ENCODE measurements around the gene SMIM35. TPM values are rescaled to one million over a fixed set of nuclear protein-coding genes. Genes with fewer than 3 reads are reported as not detected.

Gene SMIM35
- total RNA-seq, 3 donors from 2014 or later (not counting 1 experiment from before 2014, with no cell fraction given), result 0.30 to 0.68 (median 0.33) TPM

DNA sequence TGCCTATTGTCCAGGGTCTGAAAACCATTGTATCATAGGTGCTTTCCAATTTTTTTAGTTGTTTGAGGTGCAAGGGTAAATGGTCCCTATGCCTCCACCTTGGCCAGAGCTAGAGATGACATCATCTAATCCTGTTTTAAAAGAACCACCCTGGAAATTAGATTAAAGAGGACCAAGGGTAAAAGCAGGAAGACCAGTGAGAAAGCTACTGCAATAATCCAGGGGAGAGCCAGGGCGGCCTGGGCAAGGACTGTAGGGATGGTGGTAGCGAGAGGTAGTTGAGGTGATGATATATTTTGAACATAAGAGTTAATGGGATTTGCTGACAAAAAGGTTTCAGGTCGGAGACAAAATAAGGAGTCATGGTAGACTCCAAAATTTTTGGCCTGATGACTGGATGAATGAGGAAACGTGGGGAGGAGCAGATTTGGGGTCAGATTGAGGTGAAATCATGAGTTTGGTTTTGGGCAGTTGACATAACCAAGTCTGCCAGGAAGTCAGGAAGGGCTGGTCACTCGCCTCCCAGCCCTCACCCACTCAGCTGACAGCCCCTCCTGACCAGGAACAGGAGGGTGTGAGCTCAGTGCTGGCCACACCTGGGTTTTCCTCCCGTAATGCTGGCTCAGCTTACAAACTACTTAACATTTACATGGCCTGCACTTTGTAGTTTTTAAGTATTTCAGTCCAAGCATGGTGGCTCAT is 42.9 kb upstream of the SMIM35 start:
- Histone ChIP-seq H3K9me3 (ENCODE audit: control insufficient read depth, insufficient read depth, low read length) (no peaks in the 10 kb centered on the region), H3K4me3 (ENCODE audit: low read length) (no peak overlapping the region), H3K4me1 (ENCODE audit: control insufficient read depth, insufficient read depth, low read length) (peaks cover 3% of the 10 kb centered on the region), H3K36me3 (ENCODE audit: control insufficient read depth, insufficient read depth, low read length) (no peaks in the 10 kb centered on the region), H3K27me3 (ENCODE audit: control insufficient read depth, insufficient read depth, low read length) (no peaks in the 10 kb centered on the region), H3K27ac (ENCODE audit: low read length) (no peak overlapping the region)
- H3K27me3 Mint-ChIP-seq (ENCODE audit: low read depth in 2 of 2), result peaks cover 8% of the 10 kb centered on the region in 2 donors
- ATAC-seq, result no peak
- DNase-seq, result no peak
- no peaks in the 10 kb centered on the region for H3K4me1 Mint-ChIP-seq
- no peak overlapping the region for H3K4me3 Mint-ChIP-seq
- no peak overlapping the region for H3K27ac Mint-ChIP-seq
- no peaks in the 10 kb centered on the region for H3K9me3 Mint-ChIP-seq
- intact Hi-C loops (cut with micrococcal nuclease), result no loop called here
- no peaks in the 10 kb centered on the region for H3K36me3 Mint-ChIP-seq
- WGBS (ENCODE audit: insufficient coverage), result 57% methylated on average over 6 of the region's 6 CpGs
- TF ChIP-seq, protein P1, sequence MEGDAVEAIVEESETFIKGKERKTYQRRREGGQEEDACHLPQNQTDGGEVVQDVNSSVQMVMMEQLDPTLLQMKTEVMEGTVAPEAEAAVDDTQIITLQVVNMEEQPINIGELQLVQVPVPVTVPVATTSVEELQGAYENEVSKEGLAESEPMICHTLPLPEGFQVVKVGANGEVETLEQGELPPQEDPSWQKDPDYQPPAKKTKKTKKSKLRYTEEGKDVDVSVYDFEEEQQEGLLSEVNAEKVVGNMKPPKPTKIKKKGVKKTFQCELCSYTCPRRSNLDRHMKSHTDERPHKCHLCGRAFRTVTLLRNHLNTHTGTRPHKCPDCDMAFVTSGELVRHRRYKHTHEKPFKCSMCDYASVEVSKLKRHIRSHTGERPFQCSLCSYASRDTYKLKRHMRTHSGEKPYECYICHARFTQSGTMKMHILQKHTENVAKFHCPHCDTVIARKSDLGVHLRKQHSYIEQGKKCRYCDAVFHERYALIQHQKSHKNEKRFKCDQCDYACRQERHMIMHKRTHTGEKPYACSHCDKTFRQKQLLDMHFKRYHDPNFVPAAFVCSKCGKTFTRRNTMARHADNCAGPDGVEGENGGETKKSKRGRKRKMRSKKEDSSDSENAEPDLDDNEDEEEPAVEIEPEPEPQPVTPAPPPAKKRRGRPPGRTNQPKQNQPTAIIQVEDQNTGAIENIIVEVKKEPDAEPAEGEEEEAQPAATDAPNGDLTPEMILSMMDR (IDR thresholded peaks at IDR 0.05), result no peak

DNA sequence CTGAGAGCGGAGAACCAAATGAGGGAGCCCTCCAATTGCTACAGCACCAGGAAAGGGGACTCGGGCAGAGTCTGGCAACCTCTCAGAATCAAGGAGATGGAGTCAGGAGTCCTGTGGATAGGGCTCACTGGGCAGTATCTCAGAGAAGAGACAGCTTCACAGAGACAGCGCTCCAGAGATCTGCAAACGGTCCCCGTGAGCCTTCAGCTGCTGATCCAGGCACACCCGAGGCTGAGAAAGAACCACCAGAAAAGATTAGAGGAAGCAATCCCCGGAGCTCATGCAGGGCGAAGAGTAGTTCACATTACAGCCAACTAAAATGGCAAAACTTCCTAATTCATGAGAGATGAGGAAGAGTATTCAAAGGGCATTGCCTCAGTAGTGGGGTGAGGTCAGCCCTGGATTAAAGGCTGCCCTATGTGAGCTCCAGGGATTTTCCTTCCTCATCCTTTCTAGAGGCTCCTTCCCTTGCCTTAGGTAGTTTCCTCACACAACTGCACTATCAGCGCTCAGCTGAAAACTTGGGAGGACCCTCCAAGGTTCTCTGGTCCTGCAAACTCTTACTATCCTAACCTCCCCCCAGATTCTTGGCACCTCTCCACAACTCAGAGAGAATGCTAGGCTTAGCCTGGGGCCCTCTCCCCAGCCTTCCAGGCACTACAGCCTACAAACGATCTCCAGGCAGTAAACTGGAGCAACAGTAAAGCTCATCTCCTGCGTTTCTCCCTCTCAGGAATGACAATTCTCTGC is 42.1 kb upstream of the SMIM35 start:
- no peaks in the 10 kb centered on the region for H3K27me3 ChIP-seq (ENCODE audit: control insufficient read depth, insufficient read depth, low read length)
- no peak overlapping the region for H3K4me3 Mint-ChIP-seq
- DNase-seq (no peak), ATAC-seq (no peak)
- H3K36me3 ChIP-seq (ENCODE audit: control insufficient read depth, insufficient read depth, low read length), result no peaks in the 10 kb centered on the region
- WGBS (ENCODE audit: insufficient coverage), result 75% methylated on average over 11 of the region's 11 CpGs
- no peaks in the 10 kb centered on the region for H3K9me3 Mint-ChIP-seq
- H3K36me3 Mint-ChIP-seq, result no peaks in the 10 kb centered on the region
- TF ChIP-seq, protein P1 (IDR thresholded peaks at IDR 0.05), result no peak
- peaks cover 2 to 8% of the 10 kb centered on the region in 2 donors for H3K27me3 Mint-ChIP-seq (ENCODE audit: low read depth in 2 of 2)
- no peak overlapping the region for H3K27ac ChIP-seq (ENCODE audit: low read length)
- intact Hi-C loops (cut with micrococcal nuclease), result no loop called here
- H3K4me3 ChIP-seq (ENCODE audit: low read length), result no peak overlapping the region
- peaks cover 3% of the 10 kb centered on the region for H3K4me1 ChIP-seq (ENCODE audit: control insufficient read depth, insufficient read depth, low read length)
- no peaks in the 10 kb centered on the region for H3K4me1 Mint-ChIP-seq
- H3K27ac Mint-ChIP-seq, result no peak overlapping the region
- H3K9me3 ChIP-seq (ENCODE audit: control insufficient read depth, insufficient read depth, low read length), result no peaks in the 10 kb centered on the region

DNA sequence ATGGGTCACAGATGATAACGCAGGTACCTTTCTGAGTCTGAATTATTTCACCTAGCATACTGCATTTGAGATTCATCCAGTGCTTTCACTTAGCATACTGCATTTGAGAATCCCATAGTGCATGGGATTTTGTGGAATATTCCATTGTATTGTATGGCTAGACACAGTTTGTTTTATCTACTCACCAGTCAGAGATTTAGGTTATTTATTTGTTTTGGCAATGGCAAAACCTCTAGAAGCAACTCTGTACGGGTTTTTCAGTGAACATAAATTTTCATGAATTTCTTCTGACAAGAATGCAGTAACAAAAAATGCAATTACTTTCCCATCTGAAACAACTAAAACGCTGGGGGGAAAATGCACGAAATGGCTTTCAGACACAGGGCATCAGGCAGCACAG is 41.5 kb upstream of the SMIM35 start:
- WGBS (ENCODE audit: insufficient coverage), result 74% methylated on average over 4 of the region's 4 CpGs
- Mint-ChIP-seq H3K9me3 (no peaks in the 10 kb centered on the region), H3K4me3 (no peak overlapping the region), H3K4me1 (no peaks in the 10 kb centered on the region), H3K27ac (no peak overlapping the region), H3K36me3 (no peaks in the 10 kb centered on the region), H3K27me3 (ENCODE audit: low read depth in 2 of 2) (peaks cover 0 to 8% of the 10 kb centered on the region in 2 donors)
- no peak for DNase-seq
- no peak for ATAC-seq
- intact Hi-C loops (cut with micrococcal nuclease), result no loop called here
- no peaks in the 10 kb centered on the region for H3K27me3 ChIP-seq (ENCODE audit: control insufficient read depth, insufficient read depth, low read length)
- TF ChIP-seq, protein P1 (IDR thresholded peaks at IDR 0.05), result no peak
- H3K4me3 ChIP-seq (ENCODE audit: low read length), result no peak overlapping the region
- H3K27ac ChIP-seq (ENCODE audit: low read length), result no peak overlapping the region
- peaks cover 3% of the 10 kb centered on the region for H3K4me1 ChIP-seq (ENCODE audit: control insufficient read depth, insufficient read depth, low read length)
- no peaks in the 10 kb centered on the region for H3K36me3 ChIP-seq (ENCODE audit: control insufficient read depth, insufficient read depth, low read length)
- no peaks in the 10 kb centered on the region for H3K9me3 ChIP-seq (ENCODE audit: control insufficient read depth, insufficient read depth, low read length)

Measured in natural killer cell (primary cell).